ENCODE results near the gene ZSWIM7. TPM values are rescaled to one million over a fixed set of nuclear protein-coding genes. Genes with fewer than 3 reads are reported as not detected.

The ZSWIM7 gene
- polyA plus RNA-seq (ENCODE audit: insufficient read length in 4 of 4) = 10 to 100 TPM; 45.9 to 59.5 (median 52.4) TPM

GRCh38 chr17:15999141-15999973 lies at the start of gene ZSWIM7, which contains the start of gene TTC19:
ZSWIM7 (minus strand) TSS chr17:15999704; CDS start chr17:15999594, 110 bp downstream.
TTC19 (plus strand) TSS chr17:15999824; CDS start chr17:15999849, 25 bp downstream.
- peak; percentile 87 to 92 (median 90) for DNase-seq (ENCODE audit: low read depth in 4 of 4, low spot score in 2 of 4)

DNA sequence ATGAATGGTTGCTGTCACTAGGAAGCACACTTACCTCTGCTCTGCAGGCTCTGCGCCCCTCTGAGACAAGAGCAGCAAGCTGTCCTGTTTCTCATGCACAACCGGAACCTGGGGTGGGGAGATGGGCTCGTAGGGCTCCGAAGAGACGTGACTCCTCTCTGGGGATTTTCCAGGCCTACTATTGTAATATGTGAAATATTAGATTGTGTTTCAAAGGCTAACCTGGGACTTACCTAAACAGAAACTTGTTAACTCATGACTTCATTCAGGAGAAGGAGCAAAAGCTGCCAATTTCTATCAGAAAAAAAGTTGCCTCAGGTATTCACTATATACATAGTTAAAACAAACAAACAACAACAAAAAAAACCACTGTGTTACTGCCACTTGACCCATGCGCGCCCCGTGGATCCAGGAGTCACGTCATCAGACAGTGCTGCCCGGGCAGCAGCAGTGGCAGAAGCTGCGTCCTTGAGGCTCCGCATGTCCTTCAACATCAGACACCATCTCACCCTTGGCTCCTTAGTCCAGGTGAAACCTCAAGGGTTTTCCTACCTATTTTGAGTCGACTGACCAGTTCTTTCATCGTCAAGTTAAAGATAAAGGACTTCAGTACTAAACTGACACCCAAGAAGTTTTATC lies 49.4 kb upstream of the ZSWIM7 start:
- DNase-seq (ENCODE audit: low read depth in 4 of 4, low spot score in 2 of 4) = no peak

DNA sequence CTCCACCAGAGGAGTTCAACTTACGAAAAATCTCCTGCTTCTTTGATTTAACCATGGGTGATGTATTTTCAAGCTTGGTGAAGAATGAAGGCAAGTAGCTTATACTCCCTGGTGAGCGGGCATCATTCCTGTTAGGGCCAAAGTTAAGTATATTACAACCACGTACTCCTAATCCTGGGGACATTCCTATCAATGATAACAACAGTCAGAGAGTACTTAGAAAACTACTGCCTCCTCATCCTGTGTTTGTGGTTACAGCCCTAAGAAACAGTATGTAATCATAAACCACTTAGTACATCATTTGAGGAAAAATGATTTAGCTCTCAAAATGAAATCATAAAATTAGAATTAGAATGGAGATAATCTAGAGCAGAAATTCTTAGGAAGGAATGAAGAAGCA lies 47.5 kb upstream of the ZSWIM7 start:
- no peak for DNase-seq (ENCODE audit: low read depth in 4 of 4, low spot score in 2 of 4)

DNA sequence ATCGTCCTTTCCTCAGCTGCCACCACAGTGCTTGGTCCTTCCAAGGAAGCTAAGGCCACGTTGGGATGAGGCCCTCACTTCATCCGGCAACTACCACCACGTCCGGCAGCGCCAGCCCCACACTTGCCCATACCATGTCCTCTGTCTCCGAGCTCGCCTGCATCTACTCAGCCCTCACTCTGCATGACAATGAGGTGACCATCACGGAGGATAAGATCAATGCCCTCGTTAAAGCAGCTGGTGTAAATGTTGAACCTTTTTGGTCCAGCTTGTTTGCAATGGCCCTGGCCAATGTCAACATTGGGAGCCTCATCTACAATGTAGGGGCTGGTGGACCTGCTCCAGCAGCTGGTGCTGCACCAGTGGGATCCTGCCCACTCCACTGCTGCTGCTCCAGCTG lies 45.0 kb upstream of the ZSWIM7 start:
- DNase-seq (ENCODE audit: low read depth in 4 of 4, low spot score in 2 of 4) = no peak

DNA sequence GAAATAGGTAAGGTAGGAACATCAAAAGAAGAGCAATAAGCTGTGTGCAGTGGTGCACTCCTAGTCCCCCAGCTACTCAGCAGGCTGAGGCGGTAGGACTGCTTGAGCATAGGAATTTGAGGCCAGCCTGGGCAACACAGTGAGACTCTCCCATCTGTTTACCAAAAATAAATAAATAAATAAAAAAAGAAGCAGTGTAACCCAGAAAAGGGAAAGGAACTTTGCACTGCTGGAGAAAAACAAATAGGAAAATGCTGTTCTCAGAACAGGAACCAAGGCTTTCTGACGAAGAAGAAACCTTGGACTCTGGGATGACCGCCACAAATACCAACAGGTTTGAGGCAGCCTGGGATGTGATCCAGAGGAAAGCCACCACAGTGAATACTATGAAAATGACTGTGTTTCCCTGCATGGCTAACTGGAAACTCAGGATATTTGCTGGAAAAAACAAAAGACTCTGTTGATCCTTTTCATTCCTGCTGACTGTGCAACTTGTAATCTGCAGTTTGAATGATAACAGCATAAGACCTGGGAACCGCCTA lies 41.3 kb upstream of the ZSWIM7 start:
- no peak for DNase-seq (ENCODE audit: low read depth in 4 of 4, low spot score in 2 of 4)

GRCh38 chr17:16037636-16038035 lies 38.1 kb upstream of the ZSWIM7 start:
- no peak for DNase-seq (ENCODE audit: low read depth in 4 of 4, low spot score in 2 of 4)

DNA sequence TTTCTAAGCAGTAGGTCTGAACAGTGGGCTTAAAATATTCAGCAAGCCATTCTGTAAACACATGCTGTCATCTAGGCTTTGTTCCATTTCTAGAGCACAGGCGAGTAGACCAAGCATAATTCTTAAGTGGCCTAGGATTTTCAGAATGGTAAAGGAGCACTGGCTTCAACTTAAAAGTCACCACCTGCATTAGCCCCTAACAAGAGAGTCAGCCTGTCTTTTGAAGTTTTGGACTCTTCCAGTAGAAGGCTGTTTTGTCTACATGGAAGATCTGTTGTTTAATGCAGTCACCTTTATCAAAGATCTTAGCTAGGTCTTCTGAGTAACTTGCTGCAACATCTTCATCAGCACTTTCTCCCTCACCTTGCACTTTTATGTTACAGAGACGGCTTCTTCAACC lies 36.8 kb upstream of the ZSWIM7 start:
- DNase-seq (ENCODE audit: low read depth in 4 of 4, low spot score in 2 of 4) = no peak

DNA sequence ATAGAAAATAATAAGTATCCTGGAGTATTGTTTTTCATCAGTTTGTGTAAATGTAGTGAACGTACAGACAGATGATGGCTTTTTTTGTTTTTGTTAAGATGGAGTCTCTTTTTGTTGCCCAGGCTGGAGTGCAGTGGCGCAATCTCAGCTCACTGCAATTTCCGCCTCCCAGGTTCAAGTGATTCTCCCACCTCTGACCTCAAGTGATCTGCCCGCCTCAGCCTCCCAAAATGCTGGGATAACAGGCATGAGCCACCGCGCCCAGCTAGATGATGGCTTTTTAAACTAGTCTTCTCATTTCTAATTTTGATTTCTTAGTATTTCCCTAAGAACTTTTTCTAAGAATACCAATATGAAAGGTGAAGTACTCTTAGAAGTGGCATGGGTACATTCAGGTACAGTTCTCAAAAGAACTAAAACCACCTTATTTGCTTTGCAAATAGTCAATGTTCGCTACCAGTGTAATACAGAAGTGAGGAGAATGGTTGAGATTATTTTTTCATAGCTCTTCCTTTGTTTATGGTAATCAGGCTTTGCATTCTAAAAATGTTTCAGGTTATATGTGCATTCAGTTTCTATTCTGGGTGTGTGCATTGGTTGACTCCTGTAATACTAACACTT lies 34.3 kb upstream of the ZSWIM7 start:
- DNase-seq (ENCODE audit: low read depth in 4 of 4, low spot score in 2 of 4) = no peak

DNA sequence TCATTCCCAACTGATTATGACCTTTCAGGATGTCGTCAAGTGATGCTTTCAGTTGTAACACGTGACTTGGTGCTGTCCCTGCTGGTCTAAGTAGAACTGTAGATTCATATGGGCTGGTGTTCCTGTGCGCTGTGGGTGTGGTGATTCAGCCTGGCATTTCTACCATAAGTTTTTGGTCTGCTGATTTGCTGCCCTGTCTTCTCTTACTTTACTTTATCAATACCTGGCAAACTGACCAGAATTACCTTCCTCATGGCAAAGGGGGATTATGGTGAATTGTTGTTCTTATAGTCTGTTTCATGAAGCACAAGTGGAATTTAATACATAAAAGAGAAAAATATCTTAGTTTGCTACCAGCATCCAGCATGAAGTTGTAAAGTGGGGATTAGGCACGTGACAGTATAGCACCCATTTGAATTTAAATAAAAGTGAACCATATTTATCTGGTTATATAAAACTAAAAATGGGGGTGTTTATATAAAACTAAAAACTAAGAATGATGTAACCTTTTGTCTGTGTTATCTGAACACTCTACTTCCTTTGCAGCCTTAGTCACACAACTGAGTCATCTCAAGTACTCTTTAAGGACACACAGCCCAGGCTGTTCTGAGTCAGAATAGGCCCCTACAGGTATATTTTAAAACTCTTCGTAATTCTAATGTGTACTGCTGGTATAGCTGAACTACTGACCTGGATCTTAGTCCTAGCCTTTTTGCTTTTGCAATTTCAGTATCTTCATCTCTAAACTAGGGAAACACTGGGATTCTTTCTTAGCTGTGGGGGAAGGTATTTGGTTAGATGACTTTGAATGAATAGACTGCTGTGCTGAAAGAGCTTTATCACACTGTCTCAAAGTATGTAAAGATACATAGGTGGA lies 28.4 kb upstream of the ZSWIM7 start:
- no peak for DNase-seq (ENCODE audit: low read depth in 4 of 4, low spot score in 2 of 4)

- no peak for DNase-seq (ENCODE audit: low read depth in 4 of 4, low spot score in 2 of 4)
Measured at GRCh38 chr17:16026895-16027294, 27.4 kb upstream of the ZSWIM7 start.

- no peak for DNase-seq (ENCODE audit: low read depth in 4 of 4, low spot score in 2 of 4)
Measured at GRCh38 chr17:16025202-16025601, 25.7 kb upstream of the ZSWIM7 start.

GRCh38 chr17:16023881-16024280 lies 24.4 kb upstream of the ZSWIM7 start:
- no peak for DNase-seq (ENCODE audit: low read depth in 4 of 4, low spot score in 2 of 4)

- DNase-seq (ENCODE audit: low read depth in 4 of 4, low spot score in 2 of 4) = no peak
Measured at GRCh38 chr17:16019347-16019746, 19.8 kb upstream of the ZSWIM7 start.

GRCh38 chr17:16013943-16014407 lies 14.5 kb upstream of the ZSWIM7 start:
- DNase-seq (ENCODE audit: low read depth in 4 of 4, low spot score in 2 of 4) = no peak

GRCh38 chr17:16007439-16007838 lies 7.9 kb upstream of the ZSWIM7 start:
- DNase-seq (ENCODE audit: low read depth in 4 of 4, low spot score in 2 of 4) = no peak

GRCh38 chr17:16005636-16006035 lies 6.1 kb upstream of the ZSWIM7 start:
- DNase-seq (ENCODE audit: low read depth in 4 of 4, low spot score in 2 of 4) = no peak

DNA sequence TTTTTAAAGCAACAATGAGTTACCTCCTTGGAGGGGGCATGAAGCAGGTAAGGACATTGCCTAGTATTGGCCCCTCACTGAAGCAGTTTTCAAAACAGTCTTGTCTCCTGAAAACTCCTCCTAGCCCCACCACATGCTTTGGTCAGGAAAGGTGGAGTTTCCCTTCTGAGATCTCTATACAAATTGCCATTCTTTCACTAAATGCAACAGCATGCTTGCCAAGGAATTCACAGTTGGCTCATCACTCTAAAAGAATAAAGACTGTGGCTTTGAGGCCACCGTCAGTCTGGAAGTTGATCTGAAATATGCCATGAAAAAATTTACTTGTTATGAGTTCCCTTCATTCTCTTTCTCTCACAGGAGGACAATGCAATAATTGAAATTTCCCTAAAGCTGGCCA lies 4.3 kb upstream of the ZSWIM7 start:
- DNase-seq (ENCODE audit: low read depth in 4 of 4, low spot score in 2 of 4) = no peak

DNA sequence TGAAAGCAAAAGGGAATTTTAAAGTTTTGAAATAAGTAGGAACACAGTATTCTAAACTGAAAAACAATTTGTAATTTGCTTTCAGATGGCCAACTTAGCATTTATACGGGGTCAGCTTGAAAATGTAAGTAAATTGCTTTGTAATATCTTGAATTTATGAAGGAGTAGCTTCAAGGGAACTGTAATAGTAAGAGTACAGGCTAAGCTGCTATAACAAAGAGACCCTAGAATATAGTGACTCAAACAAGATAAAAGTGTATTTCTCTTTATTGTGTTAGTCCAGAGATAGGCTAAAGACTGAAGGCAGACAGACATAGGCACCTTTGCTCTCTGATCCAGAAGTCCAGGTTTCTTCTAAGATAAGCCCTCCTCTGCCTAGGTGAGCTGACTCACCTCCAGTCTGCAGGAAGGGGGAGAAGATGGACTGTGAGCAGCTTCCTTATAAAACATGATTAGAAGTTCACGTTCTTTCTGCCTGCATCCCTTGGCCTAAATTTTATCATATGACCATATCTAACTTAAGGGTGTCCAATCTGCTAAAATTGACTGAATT lies 3.3 kb upstream of the ZSWIM7 start:
- no peak for DNase-seq (ENCODE audit: low read depth in 4 of 4, low spot score in 2 of 4)

GRCh38 chr17:16001226-16001897 lies 1.9 kb upstream of the ZSWIM7 start:
- DNase-seq (ENCODE audit: low read depth in 4 of 4, low spot score in 2 of 4) = no peak

All from left renal cortex interstitium (tissue), 4 donors.